Endothelial cell of umbilical vein (primary cell): ENCODE data around the gene HABP2. TPM values are rescaled to one million over a fixed set of nuclear protein-coding genes. Genes with fewer than 3 reads are reported as not detected.

Experiments used
- BruUV-seq: library from RNA; stranded (reverse); fragments of 400-500 nt; replicated peaks from 2 replicates; lab custom pipeline; 2021; lab: Mats Ljungman, UMichigan
- CTCF ChIA-PET: fragments of 300-600, 350-600 bp; sonication (Branson Sonifier 250); formaldehyde crosslinking; loops from one replicate; lab custom pipeline; 2021; ENCODE audit warnings: antibody characterized with exemption, inconsistent platforms; lab: Charles Lee
- POLR2A ChIA-PET: fragments of 300-600, 350-600 bp; sonication (Branson Sonifier 250); formaldehyde crosslinking; loops from one replicate; lab custom pipeline; 2021; ENCODE audit warnings: antibody characterized with exemption, inconsistent platforms; lab: Charles Lee
- DNase-seq: peaks from one replicate; pipeline ENCODE4 v3.0.0-alpha.2; 2011; ENCODE audit warnings: low read depth, low spot score
- FAIRE-seq: peaks from 2 replicates; lab custom pipeline; 2011; peaks lifted over from hg19 to GRCh38; lab: Jason Lieb, UNC
- H2AFZ ChIP-seq: 2 replicates; pipeline ENCODE4 v1.6.0; 2012; ENCODE audit warnings: low read depth, low read length, control low read depth, inconsistent platforms
- H3K27ac ChIP-seq: 2 replicates; pipeline ENCODE4 v1.5.1; 2011; ENCODE audit warnings: low read depth, mild to moderate bottlenecking, control low read depth, low read length, moderate library complexity; ENCODE audit not compliant: insufficient read depth
- H3K27me3 ChIP-seq, 2 experiments: 2 replicates each; pipeline versions ENCODE4 v1.6.0 to v1.6.1; 2011; ENCODE audit warnings: low read length in 2 of 2, mixed read lengths in 1 of 2; ENCODE audit not compliant: control insufficient read depth in 2 of 2, insufficient read depth in 2 of 2
- H3K36me3 ChIP-seq, 2 experiments: 2 replicates in 1 of 2; 3 replicates in 1 of 2; pipeline ENCODE4 v1.5.1; 2011; ENCODE audit warnings: low read length in 2 of 2, mild to moderate bottlenecking in 1 of 2, moderate library complexity in 1 of 2; ENCODE audit not compliant: control insufficient read depth in 2 of 2, insufficient read depth in 2 of 2; ENCODE audit errors: extremely low read depth in 1 of 2
- H3K4me1 ChIP-seq: 3 replicates; pipeline ENCODE4 v1.5.1; 2011; ENCODE audit warnings: mild to moderate bottlenecking, low read length; ENCODE audit not compliant: control insufficient read depth, insufficient read depth; ENCODE audit errors: extremely low read depth
- H3K4me2 ChIP-seq: 2 replicates; pipeline ENCODE4 v1.6.1; 2011; ENCODE audit warnings: low read length, control low read depth, mixed read lengths; ENCODE audit not compliant: insufficient read depth
- H3K4me3 ChIP-seq, 3 experiments: fragments of 200-600 bp in 1 of 3; sonication (generic), shearing (Covaris generic) in 1 of 3; replicated peaks in 1 of 3; 2 replicates each; pipeline ENCODE4 v1.5.1; 2011 to 2016; ENCODE audit warnings: control low read depth in 3 of 3, low read length in 3 of 3, mild to moderate bottlenecking in 2 of 3, inconsistent platforms in 1 of 3, low read depth in 1 of 3, moderate library complexity in 1 of 3; ENCODE audit not compliant: insufficient read depth in 1 of 3
- H3K79me2 ChIP-seq: 2 replicates; pipeline ENCODE4 v1.6.0; 2012; ENCODE audit warnings: low read length, inconsistent platforms; ENCODE audit not compliant: control insufficient read depth, insufficient read depth
- H3K9ac ChIP-seq: replicated peaks from 2 replicates; pipeline ENCODE3; 2011; ENCODE audit warnings: low read length, control low read depth; ENCODE audit not compliant: insufficient read depth; ENCODE audit errors: extremely low read depth
- H3K9me1 ChIP-seq: replicated peaks from 3 replicates; pipeline ENCODE4 v1.6.0; 2011; ENCODE audit warnings: mild to moderate bottlenecking, low read length; ENCODE audit not compliant: control insufficient read depth, insufficient read depth; ENCODE audit errors: extremely low read depth
- H3K9me3 ChIP-seq: replicated peaks from 2 replicates; pipeline ENCODE4 v1.5.1; 2012; ENCODE audit warnings: low read length, inconsistent platforms; ENCODE audit not compliant: control insufficient read depth, insufficient read depth
- H4K20me1 ChIP-seq: replicated peaks from 2 replicates; pipeline ENCODE3; 2011; ENCODE audit warnings: mild to moderate bottlenecking, low read length; ENCODE audit not compliant: control insufficient read depth, insufficient read depth; ENCODE audit errors: extremely low read depth
- CTCF ChIP-seq, 2 donors: IDR thresholded peaks; 1 replicate in 1 of 2; 2 replicates in 1 of 2; pipeline ENCODE4 v1.5.1; 2011; ENCODE audit warnings: low read length in 2 of 2, mild to moderate bottlenecking in 2 of 2, moderate library complexity in 2 of 2, control low read depth in 1 of 2, inconsistent platforms in 1 of 2, low read depth in 1 of 2; ENCODE audit not compliant: insufficient read depth in 1 of 2; ENCODE audit errors: extremely low read depth in 1 of 2
- EZH2 ChIP-seq: IDR thresholded peaks from 2 replicates; pipeline ENCODE4 v1.6.1; 2012; ENCODE audit warnings: borderline replicate concordance, low read depth, mild to moderate bottlenecking, moderate library complexity, low read length, inconsistent platforms; ENCODE audit not compliant: severe bottlenecking
- FOS ChIP-seq: IDR thresholded peaks from 2 replicates; pipeline ENCODE4 v1.6.1; 2011; ENCODE audit warnings: mild to moderate bottlenecking, low read length, moderate library complexity, borderline replicate concordance; ENCODE audit not compliant: insufficient read depth
- GATA2 ChIP-seq: IDR thresholded peaks from 2 replicates; pipeline ENCODE4 v1.7.0; 2011; ENCODE audit warnings: low read depth, mild to moderate bottlenecking, moderate library complexity, mixed read lengths, low read length; ENCODE audit not compliant: insufficient read length, insufficient read depth
- MAX ChIP-seq: IDR thresholded peaks from 2 replicates; pipeline ENCODE4 v1.6.1; 2011; ENCODE audit not compliant: insufficient read depth, insufficient read length
- MYC ChIP-seq: IDR thresholded peaks from one replicate; pipeline ENCODE4 v1.6.1; 2011; ENCODE audit warnings: mild to moderate bottlenecking, low read depth, low read length
- POLR2A ChIP-seq: IDR thresholded peaks from 2 replicates; pipeline ENCODE4 v1.6.1; 2012; ENCODE audit warnings: low read depth, mild to moderate bottlenecking, control low read depth, low read length
- POLR2AphosphoS5 ChIP-seq: IDR thresholded peaks from 2 replicates; pipeline ENCODE4 v1.6.1; 2012; ENCODE audit warnings: low read depth, mild to moderate bottlenecking, control low read depth, low read length, moderate library complexity; ENCODE audit not compliant: insufficient read depth
- dilution Hi-C: fragments of 300-500 bp; cut with MboI; formaldehyde crosslinking; loops from one replicate; pipeline ENCODE4 v1.15.0; 2019; ENCODE audit warnings: low sequenced_read_pairs; ENCODE audit not compliant: extremely low pct_ligation_motif_present
- intact Hi-C: fragments of 100-400 bp; cut with micrococcal nuclease; formaldehyde crosslinking; loops from one replicate; pipeline ENCODE4 v1.10.0; 2022
- polyA plus RNA-seq, 4 experiments: library from polyadenylated mRNA; depleted of rRNA in 3 of 4; stranded (reverse) in 3 of 4; unstranded in 1 of 4; fragments of >200 nt; gene quantifications; 2 replicates each; pipeline versions ENCODE4 v1.2.1 to v1.2.3, GENCODE V29; 2011 to 2012; ENCODE audit warnings: missing spikeins in 1 of 4
- total RNA-seq: library from RNA; stranded (reverse); gene quantifications from 2 replicates; pipeline ENCODE4 v1.2.3, GENCODE V29; 2021

Gene HABP2
- total and polyA plus RNA-seq, 2 donors (not counting 3 experiments of a cell fraction or from before 2014, with no cell fraction given), result 0.04 TPM; not detected in 1

GRCh38 chr10:113520690-113521474 is 32.0 kb upstream of the HABP2 start:
- H3K4me2 ChIP-seq, result no peak overlapping the region
- no peak overlapping the region for H2AFZ ChIP-seq
- TF ChIP-seq FOS, result no peak
- no peak for TF ChIP-seq MYC
- no peak for TF ChIP-seq GATA2
- no peak for TF ChIP-seq MAX
- TF ChIP-seq POLR2A, result no peak
- peak; percentile 92 to 95 for TF ChIP-seq CTCF (IDR thresholded peaks at IDR 0.05; ENCODE audit: extremely low read depth in 1 of 2, insufficient read depth in 1 of 2, low read depth in 1 of 2, low read length in 2 of 2)
- TF ChIP-seq EZH2, result no peak
- no peak for TF ChIP-seq POLR2AphosphoS5
- H3K9me1 ChIP-seq, result no peaks in the 10 kb centered on the region
- peaks cover 0 to 1% of the 10 kb centered on the region in 2 experiments for H3K27me3 ChIP-seq
- no peak overlapping the region for H3K9ac ChIP-seq
- dilution Hi-C loops (no loop called here), intact Hi-C loops (loop anchor here (1.0 to 5.0 kb wide), 6 partner anchors 42 to 1050 kb away; no protein-coding TSS in a partner anchor)
- no peaks in the 10 kb centered on the region for H4K20me1 ChIP-seq
- no peak overlapping the region for H3K27ac ChIP-seq
- no peaks in the 10 kb centered on the region for H3K4me1 ChIP-seq
- CTCF ChIA-PET, result interaction anchor here (0.6 to 2.5 kb wide), 19 partner anchors 8 to 1049 kb away, joined by 3 to 38 read pairs (median 5); partner anchors contain the start of gene HABP2
- H3K36me3 ChIP-seq, result no peaks in the 10 kb centered on the region
- DNase-seq, result peak; percentile 73
- POLR2A ChIA-PET, result no interaction called here
- H3K79me2 ChIP-seq, result no peaks in the 10 kb centered on the region
- FAIRE-seq, result peak; percentile 90
- no peak overlapping the region for H3K4me3 ChIP-seq
- no peaks in the 10 kb centered on the region for H3K9me3 ChIP-seq
- BruUV-seq, result no TSS peak
